IPS DF 4.7 (cell line): ENCODE data around the gene TGFBR2.
"Not testable (repeated sequence)": the region's sequence is repeated elsewhere in the genome, so short reads cannot be mapped to it uniquely, and the experiment has no call there.

Experiments
- DNase-seq: peaks from one replicate; pipeline ENCODE4 v3.0.0-alpha.2; 2013; ENCODE audit warnings: low spot score; ENCODE audit errors: extremely low read depth

The TGFBR2 gene

GRCh38 chr3:30655187-30655812 is 48.9 kb downstream of the TGFBR2 start:
- DNase-seq, result no peak

GRCh38 chr3:30656624-30657141 is 50.3 kb downstream of the TGFBR2 start:
- DNase-seq, result no peak

DNA sequence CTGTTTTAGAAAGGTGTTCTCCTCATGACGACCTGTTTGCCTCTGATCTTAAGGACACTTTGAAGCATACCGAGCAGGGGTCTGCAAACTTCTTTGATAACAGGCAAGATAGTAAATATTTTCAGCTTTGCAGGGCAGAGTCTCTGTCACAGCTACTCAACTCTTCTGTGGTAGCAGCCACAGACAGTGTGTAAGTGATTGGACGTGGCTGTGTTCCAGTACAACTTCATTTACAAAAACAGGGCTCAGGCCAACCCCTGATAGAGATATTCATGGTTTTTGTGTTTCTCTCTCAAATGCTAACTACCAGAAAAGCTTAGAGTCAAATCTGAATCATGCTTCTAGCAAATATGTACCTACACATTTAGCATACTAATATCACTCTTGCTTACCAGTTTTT is 51.5 kb downstream of the TGFBR2 start:
- no peak for DNase-seq

DNA sequence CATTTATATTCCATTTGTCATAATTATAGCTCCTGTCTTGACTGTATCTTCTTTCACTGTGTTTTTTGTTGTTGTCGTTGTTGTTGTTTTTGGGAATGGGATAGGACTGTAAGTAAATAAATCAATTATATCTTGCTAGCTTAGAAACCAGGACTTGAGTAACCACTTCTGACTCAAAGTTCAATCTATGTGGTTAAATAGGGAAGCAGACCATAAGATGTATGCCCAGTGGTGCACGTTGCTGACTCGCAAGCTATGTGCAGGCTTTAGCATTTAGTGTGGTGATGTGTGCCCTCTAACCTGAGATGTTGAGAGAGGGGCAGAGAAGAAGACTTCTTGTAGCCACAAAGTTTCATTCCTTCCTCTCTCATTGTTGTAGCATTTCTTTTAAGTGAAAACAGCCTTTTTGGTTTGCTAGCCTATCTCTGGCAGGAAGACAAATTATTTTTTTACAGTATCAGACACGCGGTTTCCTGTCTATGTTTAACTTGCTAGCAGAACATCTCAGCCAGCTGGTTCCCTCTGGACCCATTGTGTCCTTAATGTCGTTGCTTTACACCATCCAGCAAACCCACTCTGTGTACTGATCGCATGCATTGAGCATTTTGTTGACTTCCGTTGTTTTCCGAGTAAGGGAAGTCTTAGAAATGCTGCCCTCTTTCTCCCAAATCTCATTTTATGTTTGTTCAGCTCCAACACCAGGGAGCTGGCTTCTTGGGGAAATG is 52.1 kb downstream of the TGFBR2 start:
- DNase-seq, result no peak

- no peak for DNase-seq
Observed at GRCh38 chr3:30659270-30660130, 53.1 kb downstream of the TGFBR2 start.

DNA sequence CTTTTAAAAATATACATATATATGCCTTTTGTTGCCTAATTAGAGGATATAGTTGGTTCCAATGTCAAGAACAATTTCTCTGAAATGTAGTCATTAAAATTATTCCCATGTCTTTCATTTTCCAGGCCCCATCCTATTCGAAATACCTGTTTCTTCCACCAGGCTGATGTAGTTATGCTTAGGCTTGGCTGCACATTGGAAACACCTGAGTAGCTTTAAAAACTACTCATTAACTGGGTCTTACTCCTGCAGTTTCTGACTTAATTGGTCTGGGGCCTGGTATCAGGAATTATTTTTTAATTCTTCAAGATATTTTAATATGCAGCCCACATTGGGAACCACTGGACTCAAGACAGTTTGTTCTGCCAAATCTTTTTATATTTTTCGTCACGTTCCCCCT is 53.7 kb downstream of the TGFBR2 start:
- DNase-seq, result no peak

GRCh38 chr3:30660656-30661055 is 54.3 kb downstream of the TGFBR2 start:
- DNase-seq, result no peak

GRCh38 chr3:30661098-30661873 is 54.9 kb downstream of the TGFBR2 start:
- DNase-seq, result no peak

GRCh38 chr3:30662836-30663235 is 56.4 kb downstream of the TGFBR2 start:
- DNase-seq, result no peak

DNA sequence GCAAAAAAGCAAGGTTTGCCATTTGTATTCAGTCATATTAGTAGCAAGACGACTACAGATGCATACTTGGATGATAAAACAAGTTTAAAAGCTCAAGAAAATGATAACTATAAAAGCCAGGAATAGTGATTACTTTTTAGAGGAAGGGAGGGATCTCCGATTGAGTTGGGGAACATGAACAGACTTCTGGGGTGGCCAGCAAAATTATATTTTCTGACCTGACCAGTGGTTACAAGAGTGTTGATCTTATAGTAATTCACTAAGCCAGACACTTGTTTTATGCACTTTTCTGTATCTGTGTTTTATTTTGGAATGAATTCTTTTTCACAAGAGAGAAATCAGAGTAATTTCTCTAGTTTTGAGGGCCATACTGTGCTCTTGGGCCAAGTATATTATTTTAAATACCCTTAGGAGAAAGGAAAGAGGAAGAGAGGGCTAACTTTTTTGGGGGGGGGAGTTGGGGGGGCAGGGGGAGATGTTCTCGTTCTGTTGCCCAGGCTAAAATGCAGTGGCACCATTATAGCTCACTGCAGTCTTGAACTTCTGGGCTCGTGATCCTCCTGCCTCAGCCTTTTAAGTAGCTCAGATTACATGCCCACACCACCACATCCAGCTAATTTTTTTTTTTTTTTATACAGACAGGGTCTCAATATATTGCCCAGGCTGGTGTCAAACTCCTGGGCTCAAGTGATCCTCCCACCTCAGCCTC is 57.3 kb downstream of the TGFBR2 start:
- DNase-seq, result no peak

DNA sequence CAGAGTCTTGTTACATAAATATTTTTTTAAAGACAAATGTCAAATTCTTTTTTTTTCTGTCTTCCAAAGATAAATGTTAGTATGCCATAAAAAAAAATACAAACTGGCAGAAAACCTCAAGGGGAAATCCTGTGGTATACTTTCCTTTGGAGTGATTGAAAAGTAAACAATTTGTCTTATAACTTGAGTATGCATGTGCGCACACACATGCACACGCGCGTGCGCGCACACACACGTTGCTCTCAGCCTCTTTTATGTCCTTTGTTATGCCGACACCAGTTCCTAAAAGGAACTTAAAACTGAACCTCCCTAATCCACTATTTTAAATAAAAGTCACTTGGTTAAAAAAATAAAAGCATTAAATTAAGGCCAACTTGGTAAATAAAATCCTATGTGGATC is 58.1 kb downstream of the TGFBR2 start:
- DNase-seq, result no peak

GRCh38 chr3:30664884-30665283 is 58.5 kb downstream of the TGFBR2 start:
- no peak for DNase-seq

GRCh38 chr3:30665539-30665938 is 59.1 kb downstream of the TGFBR2 start:
- DNase-seq, result no peak

GRCh38 chr3:30666572-30667279 is 60.3 kb downstream of the TGFBR2 start:
- DNase-seq, result no peak

GRCh38 chr3:30667280-30667651 is 60.9 kb downstream of the TGFBR2 start:
- DNase-seq, result peak; percentile 68

GRCh38 chr3:30668051-30668609 is 61.7 kb downstream of the TGFBR2 start:
- DNase-seq, result no peak

DNA sequence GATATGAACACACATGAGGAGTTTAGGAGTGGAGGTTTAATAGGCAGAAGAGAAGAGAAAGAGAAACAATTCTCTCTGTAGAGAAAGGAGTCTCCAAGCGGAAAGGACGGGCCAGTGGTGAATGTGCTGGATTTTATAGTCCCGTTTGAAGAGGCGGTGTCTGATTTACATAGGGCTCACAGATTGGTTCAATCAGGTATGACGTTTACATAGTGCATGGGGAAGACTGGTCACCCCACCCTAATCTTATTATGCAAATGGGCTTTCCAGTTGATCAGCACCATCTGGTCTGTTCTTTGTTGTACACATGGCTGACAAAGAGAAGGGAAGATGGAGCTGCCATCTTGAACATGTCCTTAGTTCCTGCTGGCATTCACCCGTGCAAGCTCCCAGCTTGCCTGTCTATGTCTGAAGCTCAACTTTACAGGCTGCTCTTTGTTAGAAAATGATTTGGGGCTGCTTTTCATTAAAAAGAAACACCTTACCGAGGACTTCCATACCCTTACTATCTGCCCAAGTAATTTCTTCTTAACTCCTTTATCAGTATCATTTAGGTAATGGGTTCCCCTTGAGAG is 63.0 kb downstream of the TGFBR2 start:
- DNase-seq, result not testable (repeated sequence)

DNA sequence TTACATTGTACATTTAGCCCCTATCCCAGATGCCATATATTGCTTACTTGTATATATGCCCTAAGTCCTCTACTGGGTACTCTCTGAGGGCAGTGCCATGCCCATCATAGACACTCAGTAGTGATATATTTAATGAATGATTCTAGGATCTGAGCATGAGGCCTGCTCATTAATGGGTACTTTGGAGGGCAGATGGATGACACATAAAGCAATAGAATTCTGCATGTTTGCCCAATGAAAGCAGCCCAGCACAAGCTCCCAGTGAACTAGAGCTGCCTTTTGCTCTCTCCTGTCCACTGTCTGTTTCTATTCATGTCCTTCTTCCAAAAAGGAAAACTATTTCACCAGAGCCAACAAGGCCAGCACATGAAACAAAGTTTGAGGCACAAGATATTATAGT is 63.9 kb downstream of the TGFBR2 start:
- no peak for DNase-seq

DNA sequence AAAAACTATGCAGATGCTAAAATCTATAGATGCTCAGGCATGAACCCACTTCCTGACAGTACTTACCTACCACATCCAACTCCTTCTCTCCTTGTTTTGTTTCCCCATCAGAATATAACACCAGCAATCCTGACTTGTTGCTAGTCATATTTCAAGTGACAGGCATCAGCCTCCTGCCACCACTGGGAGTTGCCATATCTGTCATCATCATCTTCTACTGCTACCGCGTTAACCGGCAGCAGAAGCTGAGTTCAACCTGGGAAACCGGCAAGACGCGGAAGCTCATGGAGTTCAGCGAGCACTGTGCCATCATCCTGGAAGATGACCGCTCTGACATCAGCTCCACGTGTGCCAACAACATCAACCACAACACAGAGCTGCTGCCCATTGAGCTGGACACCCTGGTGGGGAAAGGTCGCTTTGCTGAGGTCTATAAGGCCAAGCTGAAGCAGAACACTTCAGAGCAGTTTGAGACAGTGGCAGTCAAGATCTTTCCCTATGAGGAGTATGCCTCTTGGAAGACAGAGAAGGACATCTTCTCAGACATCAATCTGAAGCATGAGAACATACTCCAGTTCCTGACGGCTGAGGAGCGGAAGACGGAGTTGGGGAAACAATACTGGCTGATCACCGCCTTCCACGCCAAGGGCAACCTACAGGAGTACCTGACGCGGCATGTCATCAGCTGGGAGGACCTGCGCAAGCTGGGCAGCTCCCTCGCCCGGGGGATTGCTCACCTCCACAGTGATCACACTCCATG is 65.3 kb downstream of the TGFBR2 start:
- DNase-seq, result no peak
